Measurements from ENCODE around the gene FMOD.

Gene FMOD

GRCh38 chr1:203351037-203351625 lies at the start of gene FMOD:
Gene FMOD, minus strand, starts transcription at chr1:203351122. Its CDS starts 2,852 bp downstream, at chr1:203348270.
- peak; percentile 72 for DNase-seq (ENCODE audit: low spot score)

- DNase-seq (ENCODE audit: low spot score) = no peak
These were observed 45.8 kb upstream of the FMOD start for GRCh38 chr1:203396595-203397194.

GRCh38 chr1:203395751-203396150 lies 44.8 kb upstream of the FMOD start:
- DNase-seq (ENCODE audit: low spot score) = no peak

GRCh38 chr1:203390298-203390697 lies 39.4 kb upstream of the FMOD start:
- peak; percentile 1 for DNase-seq (ENCODE audit: low spot score)

GRCh38 chr1:203388683-203389082 lies 37.8 kb upstream of the FMOD start:
- DNase-seq (ENCODE audit: low spot score) = peak; percentile 0

GRCh38 chr1:203382026-203382425 lies 31.1 kb upstream of the FMOD start:
- DNase-seq (ENCODE audit: low spot score) = no peak

GRCh38 chr1:203381151-203381751 lies 30.3 kb upstream of the FMOD start:
- DNase-seq (ENCODE audit: low spot score) = peak; percentile 0

- peak; percentile 1 for DNase-seq (ENCODE audit: low spot score)
These were observed 29.7 kb upstream of the FMOD start for GRCh38 chr1:203380420-203381150.

GRCh38 chr1:203379825-203380224 lies 28.9 kb upstream of the FMOD start:
- DNase-seq (ENCODE audit: low spot score) = peak; percentile 5

- no peak for DNase-seq (ENCODE audit: low spot score)
These were observed 27.8 kb upstream of the FMOD start for GRCh38 chr1:203378556-203379245.

- DNase-seq (ENCODE audit: low spot score) = no peak
These were observed 23.1 kb upstream of the FMOD start for GRCh38 chr1:203373991-203374390.

- DNase-seq (ENCODE audit: low spot score) = no peak
These were observed 22.1 kb upstream of the FMOD start for GRCh38 chr1:203373002-203373401.

- DNase-seq (ENCODE audit: low spot score) = no peak
These were observed 20.4 kb upstream of the FMOD start for GRCh38 chr1:203371288-203371687.

- DNase-seq (ENCODE audit: low spot score) = no peak
These were observed 18.7 kb upstream of the FMOD start for GRCh38 chr1:203369666-203370065.

- no peak for DNase-seq (ENCODE audit: low spot score)
These were observed 17.9 kb upstream of the FMOD start for GRCh38 chr1:203368624-203369451.

GRCh38 chr1:203367057-203367456 lies 16.1 kb upstream of the FMOD start:
- no peak for DNase-seq (ENCODE audit: low spot score)

- DNase-seq (ENCODE audit: low spot score) = no peak
These were observed 15.6 kb upstream of the FMOD start for GRCh38 chr1:203366476-203366875.

GRCh38 chr1:203364806-203365205 lies 13.9 kb upstream of the FMOD start:
- no peak for DNase-seq (ENCODE audit: low spot score)

GRCh38 chr1:203364094-203364801 lies 13.3 kb upstream of the FMOD start:
- no peak for DNase-seq (ENCODE audit: low spot score)

- DNase-seq (ENCODE audit: low spot score) = no peak
These were observed 11.8 kb upstream of the FMOD start for GRCh38 chr1:203362720-203363025.

Measured in iPS-NIHi11 (cell line).